Hepatocyte (in vitro differentiated cells): Measurements from ENCODE around the gene UGT1A5.

Source experiments
- EZH2 ChIP-seq: fragments of 200-600 bp; sonication (generic); IDR thresholded peaks from 2 replicates; pipeline ENCODE4 v1.6.1; 2016; ENCODE audit warnings: antibody characterized with exemption, mild to moderate bottlenecking, borderline replicate concordance
- TF ChIP-seq, protein P1 (sequence below): fragments of 200-600 bp; sonication (generic); IDR thresholded peaks from 2 replicates; pipeline ENCODE4 v1.5.1; 2016; ENCODE audit warnings: antibody characterized with exemption, mild to moderate bottlenecking; ENCODE audit not compliant: poor library complexity

DNA sequence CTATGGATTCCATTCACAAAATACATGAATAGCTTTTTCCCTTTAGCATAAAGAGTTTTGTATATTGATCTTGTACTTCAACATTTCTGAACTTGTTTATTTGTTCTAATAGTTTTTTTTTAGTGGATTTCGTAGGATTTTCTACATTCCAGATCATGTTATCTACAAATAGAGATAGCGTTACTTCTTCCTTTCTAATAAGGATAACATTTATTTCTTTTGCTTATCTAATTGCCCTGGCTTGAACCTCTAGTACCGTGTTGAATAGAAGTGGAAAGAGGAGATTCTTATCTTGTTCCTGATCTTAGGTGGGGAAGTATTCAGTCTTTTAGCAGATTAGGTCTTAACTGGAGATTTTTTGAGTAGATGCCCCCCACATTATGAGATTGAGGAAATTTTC, 10.5 kb upstream of the UGT1A5 start:
- TF ChIP-seq, protein P1, sequence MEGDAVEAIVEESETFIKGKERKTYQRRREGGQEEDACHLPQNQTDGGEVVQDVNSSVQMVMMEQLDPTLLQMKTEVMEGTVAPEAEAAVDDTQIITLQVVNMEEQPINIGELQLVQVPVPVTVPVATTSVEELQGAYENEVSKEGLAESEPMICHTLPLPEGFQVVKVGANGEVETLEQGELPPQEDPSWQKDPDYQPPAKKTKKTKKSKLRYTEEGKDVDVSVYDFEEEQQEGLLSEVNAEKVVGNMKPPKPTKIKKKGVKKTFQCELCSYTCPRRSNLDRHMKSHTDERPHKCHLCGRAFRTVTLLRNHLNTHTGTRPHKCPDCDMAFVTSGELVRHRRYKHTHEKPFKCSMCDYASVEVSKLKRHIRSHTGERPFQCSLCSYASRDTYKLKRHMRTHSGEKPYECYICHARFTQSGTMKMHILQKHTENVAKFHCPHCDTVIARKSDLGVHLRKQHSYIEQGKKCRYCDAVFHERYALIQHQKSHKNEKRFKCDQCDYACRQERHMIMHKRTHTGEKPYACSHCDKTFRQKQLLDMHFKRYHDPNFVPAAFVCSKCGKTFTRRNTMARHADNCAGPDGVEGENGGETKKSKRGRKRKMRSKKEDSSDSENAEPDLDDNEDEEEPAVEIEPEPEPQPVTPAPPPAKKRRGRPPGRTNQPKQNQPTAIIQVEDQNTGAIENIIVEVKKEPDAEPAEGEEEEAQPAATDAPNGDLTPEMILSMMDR = no peak
- TF ChIP-seq EZH2 = no peak
